Subcutaneous abdominal adipose tissue (tissue), 5 donors: Measurements from ENCODE around the gene RPS13.
"Not testable (repeated sequence)": the region's sequence is repeated elsewhere in the genome, so short reads cannot be mapped to it uniquely, and the experiment has no call there.

ENCODE experiments used
- H3K27ac ChIP-seq: one replicate; pipeline ENCODE4 v1.7.0; 2013; ENCODE audit warnings: low read depth, mild to moderate bottlenecking, inconsistent platforms, low read length, moderate library complexity
- H3K27me3 ChIP-seq, 5 donors: one replicate each; pipeline ENCODE4 v1.7.0; 2013; ENCODE audit warnings: low read length in 5 of 5, inconsistent platforms in 1 of 5; ENCODE audit not compliant: control insufficient read depth in 5 of 5, insufficient read depth in 4 of 5
- H3K36me3 ChIP-seq, 5 donors: one replicate each; pipeline ENCODE4 v1.7.0; 2013; ENCODE audit warnings: low read length in 5 of 5; ENCODE audit not compliant: control insufficient read depth in 5 of 5, insufficient read depth in 5 of 5
- H3K4me1 ChIP-seq, 5 donors: one replicate each; pipeline ENCODE4 v1.7.0; 2013; ENCODE audit warnings: low read length in 5 of 5, mild to moderate bottlenecking in 3 of 5, moderate library complexity in 1 of 5; ENCODE audit not compliant: control insufficient read depth in 5 of 5, insufficient read depth in 5 of 5
- H3K4me3 ChIP-seq, 5 donors: one replicate each; pipeline ENCODE4 v1.7.0; 2013; ENCODE audit warnings: low read length in 5 of 5, low read depth in 1 of 5
- H3K9ac ChIP-seq, 5 donors: one replicate each; pipeline ENCODE4 v1.7.0; 2013; ENCODE audit warnings: low read length in 5 of 5, mild to moderate bottlenecking in 4 of 5, moderate library complexity in 3 of 5
- H3K9me3 ChIP-seq, 5 donors: one replicate each; pipeline ENCODE4 v1.7.0; 2013; ENCODE audit warnings: low read length in 5 of 5; ENCODE audit not compliant: control insufficient read depth in 5 of 5
- donor health status: healthy.
- donor health status: healthy.
- donor health status: healthy.
- donor health status: healthy.
- donor health status: healthy.

The RPS13 gene

DNA sequence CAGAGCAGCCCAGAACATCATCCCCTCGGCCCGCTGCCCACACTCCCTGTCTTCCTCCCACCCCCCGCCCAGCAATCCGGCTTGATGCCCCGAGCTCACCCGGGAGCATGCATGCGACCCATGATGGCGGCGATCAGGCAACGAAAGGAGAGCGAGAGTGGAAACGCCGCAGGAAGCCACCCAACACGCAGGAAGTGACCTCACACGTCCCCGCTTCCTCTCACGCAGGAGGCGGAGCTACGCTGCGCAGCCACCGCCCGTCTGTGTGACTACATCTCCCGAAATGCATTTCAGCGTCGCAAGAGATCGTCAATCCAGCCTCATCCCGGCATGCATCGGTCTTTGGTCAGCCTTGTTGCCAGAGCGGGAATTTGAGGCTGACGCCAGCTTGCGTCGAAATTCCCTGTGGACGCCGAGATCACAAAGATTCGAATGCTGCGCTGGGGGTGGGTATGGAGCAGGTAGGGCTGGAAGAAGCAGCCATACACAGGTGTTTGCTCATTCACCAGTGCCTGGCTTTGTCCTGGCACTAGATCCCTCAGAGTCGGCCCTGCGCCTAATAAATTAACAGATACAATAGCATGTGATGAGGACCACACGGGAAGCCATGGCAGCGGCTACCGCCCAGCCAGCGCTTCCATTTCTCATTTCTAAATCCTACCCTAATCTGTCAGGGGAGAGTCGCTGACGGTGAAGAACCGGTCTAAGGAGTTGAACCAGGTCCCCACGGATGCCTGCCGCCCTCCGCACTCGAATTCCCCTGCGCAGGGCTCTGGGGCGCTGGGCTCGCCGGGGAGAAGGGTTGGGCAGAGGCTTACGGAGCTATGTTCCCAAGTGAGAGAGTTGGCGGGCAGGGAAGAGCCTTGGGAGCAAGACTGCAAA is at the start of gene RPS13:
Gene RPS13, minus strand, starts transcription at position 148 of the 882 bp plus-strand sequence. Its CDS starts 26 bp downstream, at position 122.
- H3K27me3 ChIP-seq = no peaks in the 10 kb centered on the region
- H3K4me3 ChIP-seq = peak within 1 kb of the TSS; percentile 96 to 99 (median 97)
- H3K36me3 ChIP-seq = peaks cover 22 to 33% (median 26%) of the 10 kb centered on the region in 5 donors
- H3K27ac ChIP-seq = peak within 1 kb of the TSS; percentile 94
- peaks cover 4 to 30% (median 23%) of the 10 kb centered on the region in 5 donors for H3K4me1 ChIP-seq
- H3K9ac ChIP-seq = peak within 1 kb of the TSS; percentile 97 to 99 (median 98)
- no peaks in the 10 kb centered on the region for H3K9me3 ChIP-seq

DNA sequence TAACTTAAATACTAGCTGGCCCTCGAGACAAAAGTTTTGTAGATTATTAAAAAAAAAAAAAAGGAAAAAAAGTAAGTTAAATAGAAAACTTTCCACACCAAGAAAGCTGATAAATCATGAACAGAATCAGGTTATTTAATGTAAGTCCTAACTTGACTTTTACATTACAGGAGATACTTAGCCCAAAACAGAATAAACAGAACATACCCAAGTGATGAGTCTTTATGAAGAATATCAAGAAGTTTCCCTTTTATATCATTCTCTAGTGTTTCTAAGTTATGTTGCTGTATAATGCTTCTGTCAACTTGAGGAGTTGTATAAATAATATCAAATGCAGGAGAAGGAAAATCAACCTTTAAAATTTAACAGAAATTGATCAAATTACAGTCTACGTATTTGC is 44.5 kb upstream of the RPS13 start:
- Histone ChIP-seq H3K36me3 (peaks cover 16 to 40% (median 27%) of the 10 kb centered on the region in 5 donors), H3K27me3 (no peaks in the 10 kb centered on the region), H3K4me3 (no peak overlapping the region), H3K4me1 (no peaks in the 10 kb centered on the region), H3K9me3 (no peaks in the 10 kb centered on the region), H3K9ac (no peak overlapping the region), H3K27ac (no peak overlapping the region)

DNA sequence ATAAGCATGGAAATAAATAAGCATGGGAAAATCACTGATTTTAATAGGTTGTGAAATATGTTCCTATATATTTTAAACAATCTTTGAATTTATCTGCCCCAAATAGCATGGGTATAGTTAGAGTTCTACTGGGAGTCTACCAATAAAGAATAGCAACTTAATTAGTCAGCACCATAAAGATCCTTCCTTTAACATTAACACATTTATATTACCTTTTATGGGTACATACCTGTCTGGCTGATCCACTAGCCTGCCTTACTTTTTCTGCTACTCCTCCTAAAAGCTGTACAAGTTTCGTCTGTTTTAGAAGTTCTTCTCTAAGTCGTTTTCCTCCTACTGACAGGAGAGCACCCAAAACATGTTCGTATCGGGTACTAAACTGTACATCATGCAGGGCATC is 39.8 kb upstream of the RPS13 start:
- Histone ChIP-seq H3K4me1 (no peaks in the 10 kb centered on the region), H3K27me3 (no peaks in the 10 kb centered on the region), H3K9me3 (no peaks in the 10 kb centered on the region), H3K9ac (no peak overlapping the region), H3K4me3 (no peak overlapping the region), H3K27ac (no peak overlapping the region), H3K36me3 (peaks cover 20 to 54% (median 36%) of the 10 kb centered on the region in 5 donors)

DNA sequence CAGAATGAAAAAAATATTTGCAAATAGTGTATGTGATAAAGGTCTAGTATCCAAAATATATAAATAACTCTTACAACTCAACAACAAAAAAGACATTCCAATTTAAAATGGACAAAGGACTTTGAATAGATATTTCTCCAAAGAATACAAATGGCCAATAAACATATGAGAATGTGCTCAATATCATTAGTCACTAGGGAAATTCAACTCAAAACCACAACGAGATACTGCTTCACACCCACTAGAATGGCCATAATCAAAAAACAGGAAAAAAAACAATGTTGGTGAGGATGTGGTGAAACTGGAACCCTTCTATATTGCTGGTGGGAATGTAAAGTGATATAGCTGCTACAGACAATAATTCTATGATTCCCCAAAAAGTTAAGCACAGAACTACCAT is 38.6 kb upstream of the RPS13 start:
- H3K4me1 ChIP-seq = no peaks in the 10 kb centered on the region
- no peak overlapping the region for H3K9ac ChIP-seq
- peaks cover 18 to 48% (median 33%) of the 10 kb centered on the region in 5 donors for H3K36me3 ChIP-seq

DNA sequence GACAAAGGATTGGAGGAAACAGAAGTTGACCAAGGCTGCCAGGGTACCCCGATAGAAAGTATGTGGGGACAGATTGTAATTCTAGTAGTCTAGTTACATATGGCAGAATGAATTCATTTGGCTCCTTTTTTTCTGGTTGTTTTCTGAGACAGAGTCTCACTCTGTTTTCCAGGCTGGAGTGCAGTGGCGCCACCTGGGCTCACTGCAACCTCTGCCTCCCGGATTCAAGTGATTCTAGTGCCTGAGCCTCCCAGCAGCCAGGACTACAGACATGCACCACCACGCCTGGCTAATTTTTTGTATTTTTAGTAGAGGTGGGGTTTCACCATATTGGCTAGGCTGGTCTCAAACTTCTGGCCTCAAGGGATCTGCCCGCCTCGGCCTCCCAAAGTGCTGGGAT is 30.3 kb upstream of the RPS13 start:
- not testable (repeated sequence) for H3K9me3 ChIP-seq, H3K4me1 ChIP-seq, H3K9ac ChIP-seq, H3K27me3 ChIP-seq, H3K27ac ChIP-seq, H3K4me3 ChIP-seq
- peaks cover 37 to 68% (median 49%) of the 10 kb centered on the region in 5 donors for H3K36me3 ChIP-seq

More for the DNA sequence above, 38.6 kb upstream of the RPS13 start:
- Histone ChIP-seq H3K27me3 (no peaks in the 10 kb centered on the region), H3K27ac (no peak overlapping the region), H3K9me3 (no peaks in the 10 kb centered on the region), H3K4me3 (no peak overlapping the region)

DNA sequence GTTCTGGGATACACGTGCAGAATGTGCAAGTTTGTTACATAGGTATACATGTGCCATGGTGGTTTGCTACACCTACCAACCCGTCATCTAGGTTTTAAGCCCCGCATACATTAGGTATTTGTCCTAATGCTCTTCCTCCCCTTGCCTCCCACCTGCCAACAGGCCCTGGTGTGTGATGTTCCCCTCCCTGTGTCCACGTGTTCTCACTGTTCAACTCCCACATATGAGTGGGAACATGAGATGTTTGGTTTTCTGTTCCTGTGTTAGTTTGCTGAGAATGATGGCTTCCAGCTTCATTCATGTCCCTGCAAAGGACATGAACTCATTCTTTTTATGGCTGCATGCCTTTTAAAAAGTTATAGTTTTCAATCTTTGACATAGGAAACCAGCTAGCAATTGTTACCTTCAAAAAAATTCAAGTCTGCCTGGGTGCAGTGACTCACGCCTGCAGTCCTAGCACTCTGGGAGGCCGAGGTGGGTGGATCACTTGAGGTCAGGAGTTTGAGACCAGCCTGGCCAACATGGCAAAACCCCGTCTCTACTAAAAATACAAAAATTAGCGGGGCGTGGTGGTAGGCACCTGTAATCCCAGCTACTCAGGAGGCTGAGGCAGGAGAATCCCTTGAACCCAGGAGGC is 28.1 kb upstream of the RPS13 start:
- not testable (repeated sequence) for H3K4me3 ChIP-seq, H3K27ac ChIP-seq, H3K9ac ChIP-seq, H3K27me3 ChIP-seq, H3K9me3 ChIP-seq, H3K4me1 ChIP-seq
- peaks cover 41 to 74% (median 57%) of the 10 kb centered on the region in 5 donors for H3K36me3 ChIP-seq

DNA sequence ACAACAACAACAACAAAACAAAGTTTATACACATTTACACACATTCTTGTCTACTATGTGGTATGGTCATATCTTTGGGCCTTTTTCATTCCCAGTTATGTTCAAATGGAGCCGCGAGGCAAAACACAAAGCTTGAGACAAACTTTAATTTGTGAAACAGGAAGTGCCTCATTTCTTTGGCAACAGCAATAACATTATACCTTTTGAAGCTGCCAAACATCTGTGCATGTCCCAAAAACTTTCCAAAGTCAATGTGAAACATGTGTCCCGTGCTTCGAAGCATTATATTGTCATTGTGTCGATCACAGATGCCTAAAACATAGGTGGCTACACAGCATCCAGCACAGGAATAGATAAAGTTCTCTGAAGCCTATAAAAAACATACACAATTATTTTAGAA is 25.0 kb upstream of the RPS13 start:
- Histone ChIP-seq H3K36me3 (peaks cover 39 to 65% (median 52%) of the 10 kb centered on the region in 5 donors), H3K9me3 (no peaks in the 10 kb centered on the region), H3K4me1 (no peaks in the 10 kb centered on the region), H3K9ac (no peak overlapping the region), H3K4me3 (no peak overlapping the region), H3K27ac (no peak overlapping the region), H3K27me3 (no peaks in the 10 kb centered on the region)

DNA sequence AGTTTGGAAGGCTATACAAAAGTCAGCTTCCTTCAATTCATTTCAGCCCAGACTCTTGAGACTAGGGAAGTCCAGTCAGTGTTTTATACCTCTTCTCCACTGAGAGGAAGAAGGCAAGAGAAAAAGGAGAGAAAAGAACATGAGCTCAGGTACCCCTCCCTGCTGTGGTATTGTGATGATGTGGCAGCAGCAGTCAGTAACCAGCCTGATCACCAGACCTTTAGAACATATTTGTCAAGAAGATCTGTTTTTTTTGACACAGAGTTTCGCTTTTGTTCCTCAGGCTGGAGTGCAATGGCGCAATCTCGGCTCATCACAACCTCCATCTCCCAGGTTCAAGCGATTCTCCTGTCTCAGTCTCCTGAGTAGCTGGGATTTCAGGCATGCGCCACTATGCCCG is 21.2 kb upstream of the RPS13 start:
- H3K27me3 ChIP-seq = no peaks in the 10 kb centered on the region
- no peak overlapping the region for H3K4me3 ChIP-seq
- H3K9ac ChIP-seq = no peak overlapping the region
- peaks cover 40 to 61% (median 54%) of the 10 kb centered on the region in 5 donors for H3K36me3 ChIP-seq
- no peaks in the 10 kb centered on the region for H3K4me1 ChIP-seq
- H3K9me3 ChIP-seq = no peaks in the 10 kb centered on the region
- H3K27ac ChIP-seq = no peak overlapping the region

DNA sequence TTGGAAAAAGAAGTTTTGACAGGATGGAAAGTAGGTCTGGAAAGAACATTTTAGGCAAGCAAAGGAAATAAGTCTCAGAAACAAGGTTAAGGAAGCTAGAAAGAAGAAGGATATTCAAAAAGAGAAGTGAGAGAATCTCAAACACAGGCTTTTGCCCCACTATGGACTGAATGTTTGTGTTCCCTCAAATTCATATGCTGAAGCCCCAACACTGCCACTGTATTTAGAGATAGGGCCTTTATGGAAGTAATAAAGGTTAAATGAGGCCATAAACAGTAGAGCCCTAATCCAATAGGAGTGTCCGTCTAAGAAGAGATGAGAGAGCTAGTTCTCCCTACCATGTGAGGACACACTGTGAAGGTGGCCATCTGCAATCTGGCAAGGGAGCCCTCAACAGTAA is 20.6 kb upstream of the RPS13 start:
- H3K36me3 ChIP-seq = peaks cover 34 to 63% (median 54%) of the 10 kb centered on the region in 5 donors

DNA sequence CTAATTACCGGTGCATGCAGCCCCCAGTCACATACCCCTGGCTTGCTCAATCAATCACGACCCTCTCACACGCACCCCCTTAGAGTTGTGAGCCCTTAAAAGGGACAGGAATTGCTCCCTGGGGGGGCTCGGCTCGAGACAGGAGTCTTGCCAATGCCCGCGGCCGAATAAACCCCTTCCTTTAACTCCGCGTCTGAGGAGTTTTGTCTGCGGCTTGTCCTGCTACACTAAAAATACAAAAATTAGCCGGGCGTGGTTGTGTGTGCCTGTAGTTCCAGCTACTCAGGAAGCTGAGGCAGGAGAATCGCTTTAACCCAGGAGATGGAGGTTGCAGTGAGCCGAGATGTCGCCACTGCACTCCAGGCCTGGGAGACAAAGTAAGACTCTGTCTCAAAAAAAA is 8.5 kb upstream of the RPS13 start:
- not testable (repeated sequence) for H3K9ac ChIP-seq, H3K9me3 ChIP-seq, H3K27me3 ChIP-seq, H3K27ac ChIP-seq, H3K4me1 ChIP-seq, H3K4me3 ChIP-seq
- H3K36me3 ChIP-seq = peaks cover 23 to 32% (median 25%) of the 10 kb centered on the region in 5 donors

More for the DNA sequence above, 20.6 kb upstream of the RPS13 start:
- Histone ChIP-seq H3K9me3 (no peaks in the 10 kb centered on the region), H3K9ac (no peak overlapping the region), H3K27ac (no peak overlapping the region), H3K4me3 (no peak overlapping the region), H3K4me1 (no peaks in the 10 kb centered on the region), H3K27me3 (no peaks in the 10 kb centered on the region)
